ENCODE measurements around the gene ZFAND3.

DNA sequence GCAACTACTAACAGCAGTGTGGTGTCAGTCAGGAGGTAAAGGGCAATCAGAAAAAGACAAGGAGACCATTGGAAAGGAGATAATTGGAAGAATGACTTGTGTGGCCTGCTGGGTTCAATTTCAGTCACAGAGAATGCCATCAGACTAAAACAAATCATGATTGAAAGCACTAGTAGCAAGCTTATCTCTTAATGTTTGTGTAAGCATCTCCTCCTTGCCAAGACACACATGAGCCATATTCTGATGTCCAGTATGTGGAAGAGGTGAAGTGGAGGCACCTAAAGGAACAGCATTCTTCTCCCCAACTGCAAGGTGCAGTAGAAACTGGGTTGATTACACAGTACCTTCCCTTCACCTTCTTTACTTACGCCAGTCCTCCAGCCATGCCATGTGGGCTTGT lies 287.5 kb downstream of the ZFAND3 start:
- TF ChIP-seq SUZ12 (IDR thresholded peaks at IDR 0.05; ENCODE audit: extremely low read depth, insufficient read depth, insufficient read length) (no peak), ZNF274 (IDR thresholded peaks at IDR 0.05; ENCODE audit: low read depth, low read length) (no peak)

Data from NT2/D1 (cell line).